NB4 (cell line): ENCODE measurements around the gene BSG.

ENCODE experiments used
- CTCF ChIP-seq: IDR thresholded peaks from one replicate; pipeline ENCODE4 v1.5.1; 2012; ENCODE audit warnings: low read depth, low read length
- MAX ChIP-seq: IDR thresholded peaks from 2 replicates; pipeline ENCODE4 v1.6.1; 2011; ENCODE audit warnings: low read depth, low read length

GRCh38 chr19:575527-576506 is 3.4 kb downstream of the BSG start:
- TF ChIP-seq CTCF (no peak), MAX (no peak)
